Prostate gland (tissue), 2 donors: Measurements from ENCODE around the gene CROCC2.

Experiments
- CTCF ChIP-seq, 4 experiments: fragments of 200-600 bp in 2 of 4; fragments of 450-650 bp in 2 of 4; sonication (generic) in 2 of 4; IDR thresholded peaks; 1 replicate in 3 of 4; 2 replicates in 1 of 4; pipeline ENCODE4 v1.5.1; 2016 to 2019; ENCODE audit warnings: antibody characterized with exemption in 4 of 4, mild to moderate bottlenecking in 2 of 4, moderate library complexity in 2 of 4
- POLR2AphosphoS5 ChIP-seq: sonication (generic); formaldehyde crosslinking; IDR thresholded peaks from one replicate; pipeline ENCODE4 v1.6.1; 2017; ENCODE audit warnings: antibody characterized with exemption

GRCh38 chr2:240916571-240917008 is 10.5 kb downstream of the CROCC2 start:
- TF ChIP-seq POLR2AphosphoS5 (no peak), CTCF (IDR thresholded peaks at IDR 0.05) (no peak)
